Ovary (tissue), 3 donors: ENCODE data around the gene EHD3.

Experiments used
- POLR2A ChIP-seq: fragments of 450-650 bp; IDR thresholded peaks from one replicate; pipeline ENCODE4 v1.6.1; 2017; ENCODE audit warnings: antibody characterized with exemption, mild to moderate bottlenecking, moderate library complexity
- TF ChIP-seq, protein P1 (sequence below), 3 donors: fragments of 450-650 bp in 2 of 3; fragments of 200-600 bp in 1 of 3; IDR thresholded peaks; one replicate each; pipeline versions ENCODE4 v1.5.1 to v1.8.0; 2016 to 2022; ENCODE audit warnings: antibody characterized with exemption in 3 of 3, mild to moderate bottlenecking in 1 of 3
- donor health status: DM: no; HTN: no; CAD: no.

- TF ChIP-seq, protein P1, sequence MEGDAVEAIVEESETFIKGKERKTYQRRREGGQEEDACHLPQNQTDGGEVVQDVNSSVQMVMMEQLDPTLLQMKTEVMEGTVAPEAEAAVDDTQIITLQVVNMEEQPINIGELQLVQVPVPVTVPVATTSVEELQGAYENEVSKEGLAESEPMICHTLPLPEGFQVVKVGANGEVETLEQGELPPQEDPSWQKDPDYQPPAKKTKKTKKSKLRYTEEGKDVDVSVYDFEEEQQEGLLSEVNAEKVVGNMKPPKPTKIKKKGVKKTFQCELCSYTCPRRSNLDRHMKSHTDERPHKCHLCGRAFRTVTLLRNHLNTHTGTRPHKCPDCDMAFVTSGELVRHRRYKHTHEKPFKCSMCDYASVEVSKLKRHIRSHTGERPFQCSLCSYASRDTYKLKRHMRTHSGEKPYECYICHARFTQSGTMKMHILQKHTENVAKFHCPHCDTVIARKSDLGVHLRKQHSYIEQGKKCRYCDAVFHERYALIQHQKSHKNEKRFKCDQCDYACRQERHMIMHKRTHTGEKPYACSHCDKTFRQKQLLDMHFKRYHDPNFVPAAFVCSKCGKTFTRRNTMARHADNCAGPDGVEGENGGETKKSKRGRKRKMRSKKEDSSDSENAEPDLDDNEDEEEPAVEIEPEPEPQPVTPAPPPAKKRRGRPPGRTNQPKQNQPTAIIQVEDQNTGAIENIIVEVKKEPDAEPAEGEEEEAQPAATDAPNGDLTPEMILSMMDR (IDR thresholded peaks at IDR 0.05) = no peak
- no peak for TF ChIP-seq POLR2A
Measured at GRCh38 chr2:31187166-31187565, 46.8 kb upstream of the EHD3 start.
